Peyer's patch (tissue), 4 donors: Measurements from ENCODE around the gene TOP3B. TPM values are rescaled to one million over a fixed set of nuclear protein-coding genes. Genes with fewer than 3 reads are reported as not detected.

Source experiments
- DNase-seq, 3 donors: peaks; one replicate each; pipeline ENCODE4 v3.0.0-alpha.2; 2017 to 2019
- H3K27ac ChIP-seq, 4 donors: fragments of 200-600 bp; sonication (generic); one replicate each; pipeline ENCODE4 v1.5.1; 2016 to 2019
- H3K27me3 ChIP-seq, 2 donors: fragments of 200-600 bp; sonication (generic); one replicate each; pipeline ENCODE4 v1.5.1; 2019
- H3K36me3 ChIP-seq, 3 donors: fragments of 200-600 bp; sonication (generic); one replicate each; pipeline ENCODE4 v1.5.1; 2016 to 2019
- H3K4me1 ChIP-seq, 4 donors: fragments of 200-600 bp; sonication (generic); one replicate each; pipeline ENCODE4 v1.5.1; 2016 to 2019
- H3K4me3 ChIP-seq, 4 donors: fragments of 200-600 bp; sonication (generic); 1 replicate in 3 of 4; 2 replicates in 1 of 4; pipeline ENCODE4 v1.5.1; 2016 to 2019; ENCODE audit warnings: mild to moderate bottlenecking in 1 of 4
- H3K9me3 ChIP-seq, 4 donors: fragments of 200-600 bp; sonication (generic); one replicate each; pipeline ENCODE4 v1.5.1; 2016 to 2019; ENCODE audit warnings: mild to moderate bottlenecking in 1 of 4
- POLR2A ChIP-seq, 2 donors: fragments of 450-650 bp; IDR thresholded peaks; one replicate each; pipeline ENCODE4 v1.5.1; 2017; ENCODE audit warnings: antibody characterized with exemption in 2 of 2, mild to moderate bottlenecking in 2 of 2, moderate library complexity in 2 of 2
- total RNA-seq, 4 donors: library from RNA; depleted of rRNA; stranded (reverse); fragments of >200 nt; gene quantifications; one replicate each; pipeline ENCODE4 v1.1.0, GENCODE V29; 2016
- TF ChIP-seq, protein P1 (sequence below), 6 experiments: fragments of 450-650 bp in 4 of 6; fragments of 200-600 bp in 2 of 6; sonication (generic) in 1 of 6; IDR thresholded peaks; one replicate each; pipeline ENCODE4 v1.5.1; 2017 to 2019; ENCODE audit warnings: antibody characterized with exemption in 6 of 6, mild to moderate bottlenecking in 3 of 6, moderate library complexity in 1 of 6

The TOP3B gene
- total RNA-seq, 4 donors from 2014 or later, result 53.6 to 91.6 (median 80.2) TPM

GRCh38 chr22:21977814-21978213 is 4.8 kb downstream of the TOP3B start:
- no peak for DNase-seq
- Histone ChIP-seq H3K9me3 (no peaks in the 10 kb centered on the region), H3K27me3 (no peaks in the 10 kb centered on the region), H3K4me3 (no peak overlapping the region), H3K27ac (no peak overlapping the region), H3K36me3 (peaks cover 0 to 23% (median 0%) of the 10 kb centered on the region in 3 donors), H3K4me1 (peaks cover 0 to 11% (median 4%) of the 10 kb centered on the region in 4 donors)
- TF ChIP-seq, protein P1, sequence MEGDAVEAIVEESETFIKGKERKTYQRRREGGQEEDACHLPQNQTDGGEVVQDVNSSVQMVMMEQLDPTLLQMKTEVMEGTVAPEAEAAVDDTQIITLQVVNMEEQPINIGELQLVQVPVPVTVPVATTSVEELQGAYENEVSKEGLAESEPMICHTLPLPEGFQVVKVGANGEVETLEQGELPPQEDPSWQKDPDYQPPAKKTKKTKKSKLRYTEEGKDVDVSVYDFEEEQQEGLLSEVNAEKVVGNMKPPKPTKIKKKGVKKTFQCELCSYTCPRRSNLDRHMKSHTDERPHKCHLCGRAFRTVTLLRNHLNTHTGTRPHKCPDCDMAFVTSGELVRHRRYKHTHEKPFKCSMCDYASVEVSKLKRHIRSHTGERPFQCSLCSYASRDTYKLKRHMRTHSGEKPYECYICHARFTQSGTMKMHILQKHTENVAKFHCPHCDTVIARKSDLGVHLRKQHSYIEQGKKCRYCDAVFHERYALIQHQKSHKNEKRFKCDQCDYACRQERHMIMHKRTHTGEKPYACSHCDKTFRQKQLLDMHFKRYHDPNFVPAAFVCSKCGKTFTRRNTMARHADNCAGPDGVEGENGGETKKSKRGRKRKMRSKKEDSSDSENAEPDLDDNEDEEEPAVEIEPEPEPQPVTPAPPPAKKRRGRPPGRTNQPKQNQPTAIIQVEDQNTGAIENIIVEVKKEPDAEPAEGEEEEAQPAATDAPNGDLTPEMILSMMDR (IDR thresholded peaks at IDR 0.05), result no peak

GRCh38 chr22:21975854-21976345 is 6.7 kb downstream of the TOP3B start:
- no peak for DNase-seq
- H3K27ac ChIP-seq, result no peak overlapping the region
- no peaks in the 10 kb centered on the region for H3K27me3 ChIP-seq
- H3K9me3 ChIP-seq, result no peaks in the 10 kb centered on the region
- H3K36me3 ChIP-seq, result peaks cover 0 to 42% (median 0%) of the 10 kb centered on the region in 3 donors
- H3K4me3 ChIP-seq, result no peak overlapping the region
- H3K4me1 ChIP-seq, result no peaks in the 10 kb centered on the region
- TF ChIP-seq POLR2A (IDR thresholded peaks at IDR 0.05), result no peak
- TF ChIP-seq, protein P1 (IDR thresholded peaks at IDR 0.05), result no peak

- Histone ChIP-seq H3K4me1 (no peaks in the 10 kb centered on the region), H3K9me3 (no peaks in the 10 kb centered on the region), H3K27ac (no peak overlapping the region), H3K4me3 (no peak overlapping the region), H3K27me3 (no peaks in the 10 kb centered on the region), H3K36me3 (peaks cover 0 to 48% (median 0%) of the 10 kb centered on the region in 3 donors)
- TF ChIP-seq, protein P1 (IDR thresholded peaks at IDR 0.05), result no peak
- no peak for TF ChIP-seq POLR2A (IDR thresholded peaks at IDR 0.05)
- no peak for DNase-seq
Measured at GRCh38 chr22:21975273-21975672, 7.3 kb downstream of the TOP3B start.

DNA sequence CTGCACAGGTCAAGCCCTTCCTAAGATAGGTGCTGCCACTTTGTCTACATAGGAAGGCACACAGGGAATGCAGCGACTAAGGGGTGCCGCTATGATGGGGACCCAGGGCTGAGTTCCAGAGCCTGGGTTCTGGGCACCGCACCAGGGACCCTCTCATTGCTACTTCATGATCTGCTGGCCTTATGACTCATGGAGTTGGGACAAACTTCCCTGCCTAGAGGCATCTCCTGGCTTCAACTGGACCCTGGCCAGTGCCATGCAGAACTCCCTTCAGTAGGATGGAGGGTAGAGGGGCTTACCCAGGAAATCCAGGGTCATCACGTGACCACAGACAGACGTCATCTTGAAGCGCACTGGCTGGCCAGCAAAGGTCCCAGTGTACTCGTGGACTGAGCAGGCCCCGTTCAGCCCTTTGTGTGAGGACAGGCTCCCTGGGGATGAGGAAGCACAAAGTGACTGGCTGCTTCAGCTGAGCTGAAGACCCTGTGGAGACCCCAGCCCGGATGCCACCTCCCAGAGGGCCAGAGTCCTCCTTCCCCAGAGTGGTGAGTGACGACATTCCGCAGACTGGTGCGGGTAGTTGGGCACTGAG is 8.4 kb downstream of the TOP3B start:
- H3K27ac ChIP-seq, result no peak overlapping the region
- H3K9me3 ChIP-seq, result no peaks in the 10 kb centered on the region
- H3K27me3 ChIP-seq, result no peaks in the 10 kb centered on the region
- TF ChIP-seq, protein P1 (IDR thresholded peaks at IDR 0.05), result no peak
- no peak for TF ChIP-seq POLR2A (IDR thresholded peaks at IDR 0.05)
- DNase-seq, result no peak
- H3K4me1 ChIP-seq, result no peaks in the 10 kb centered on the region
- peaks cover 0 to 58% (median 0%) of the 10 kb centered on the region in 3 donors for H3K36me3 ChIP-seq
- no peak overlapping the region for H3K4me3 ChIP-seq

- TF ChIP-seq, protein P1 (IDR thresholded peaks at IDR 0.05), result no peak
- no peak for TF ChIP-seq POLR2A (IDR thresholded peaks at IDR 0.05)
- H3K36me3 ChIP-seq, result peaks cover 0 to 72% (median 0%) of the 10 kb centered on the region in 3 donors
- DNase-seq, result no peak
- no peaks in the 10 kb centered on the region for H3K4me1 ChIP-seq
- H3K27me3 ChIP-seq, result no peaks in the 10 kb centered on the region
- no peak overlapping the region for H3K4me3 ChIP-seq
- no peaks in the 10 kb centered on the region for H3K9me3 ChIP-seq
- no peak overlapping the region for H3K27ac ChIP-seq
Measured at GRCh38 chr22:21972806-21973205, 9.8 kb downstream of the TOP3B start.
